ENCODE measurements around the gene THSD4. TPM values are rescaled to one million over a fixed set of nuclear protein-coding genes. Genes with fewer than 3 reads are reported as not detected.

THSD4 gene
- total and polyA plus RNA-seq, 2 donors (not counting 1 experiment from before 2014, with no cell fraction given): 43.1 to 95.5 TPM

DNA sequence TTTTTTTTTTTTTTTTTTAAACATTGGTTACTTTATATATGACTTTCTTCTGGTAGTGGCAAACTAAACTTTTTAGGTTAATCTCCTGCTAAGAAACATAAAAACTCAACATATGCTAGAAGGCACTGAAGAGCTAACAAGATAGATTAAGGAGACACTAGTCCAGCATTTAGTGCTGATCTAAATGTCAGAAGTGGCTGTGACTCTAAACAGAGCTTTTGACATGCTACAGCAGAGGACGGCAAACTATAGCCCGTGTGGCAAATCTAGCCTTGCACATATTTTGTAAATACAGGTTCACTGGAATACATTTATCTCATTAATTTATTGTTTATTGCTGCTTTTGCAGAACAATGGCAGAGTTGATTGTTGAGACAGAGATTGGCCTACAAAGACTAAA is 715.7 kb downstream of the THSD4 start:
- Histone ChIP-seq H3K9ac (ENCODE audit: insufficient read depth, low read length) (no peak overlapping the region), H3K27me3 (ENCODE audit: control insufficient read depth, insufficient read depth, low read length) (no peaks in the 10 kb centered on the region), H3K27ac (ENCODE audit: insufficient read depth, low read length) (no peak overlapping the region), H4K20me1 (ENCODE audit: control insufficient read depth, extremely low read depth, insufficient read depth, low read length) (no peaks in the 10 kb centered on the region), H3K4me2 (ENCODE audit: extremely low read depth, insufficient read depth, low read length) (no peak overlapping the region), H3K36me3 (ENCODE audit: control insufficient read depth, insufficient read depth, low read length) (peaks cover 2% of the 10 kb centered on the region), H3K4me1 (ENCODE audit: control insufficient read depth, extremely low read depth, insufficient read depth, low read length) (no peaks in the 10 kb centered on the region), H3K4me3 (replicated peaks in 1 of 4; ENCODE audit: control extremely low read depth in 1 of 4, insufficient read depth in 1 of 4, low read depth in 3 of 4, low read length in 4 of 4) (no peak overlapping the region), H2AFZ (ENCODE audit: low read length) (no peak overlapping the region), H3K79me2 (ENCODE audit: control insufficient read depth, insufficient read depth, low read length) (no peaks in the 10 kb centered on the region), H3K9me3 (ENCODE audit: control insufficient read depth, insufficient read depth, low read depth, low read length) (no peaks in the 10 kb centered on the region)
- TF ChIP-seq EZH2 (IDR thresholded peaks at IDR 0.05; ENCODE audit: low read length, missing control alignments) (no peak), CTCF (conservative IDR thresholded peaks at IDR 0.05 in 1 of 2, IDR thresholded peaks at IDR 0.05 in 1 of 2; ENCODE audit: low read depth in 1 of 2, low read length in 2 of 2) (no peak)
- DNase-seq (ENCODE audit: low read depth in 2 of 2): no peak

Other genes starting within 250 kb of the THSD4 start
- 2.3 and 5.0 TPM in 2 replicates for gene THAP10, start 223.0 kb upstream of the THSD4 start, total RNA-seq
- gene THAP10, start 223.0 kb upstream of the THSD4 start, polyA plus RNA-seq: 4.6 and 7.9 TPM in 2 replicates
- gene LRRC49, start 222.6 kb upstream of the THSD4 start, total RNA-seq: 20.5 and 31.5 TPM in 2 replicates
- 10.0 and 16.2 TPM in 2 replicates for gene LRRC49, start 222.6 kb upstream of the THSD4 start, polyA plus RNA-seq

Measured in fibroblast of lung (primary cell).